GM21576 (cell line): ENCODE measurements around the gene SGPL1.
"Not testable (repeated sequence)": the region's sequence is repeated elsewhere in the genome, so short reads cannot be mapped to it uniquely, and the experiment has no call there.

Experiments used
- ATAC-seq: cut with Tn5 transposase; IDR thresholded peaks from one replicate; pipeline ENCODE4 v1.9.1; 2021; ENCODE audit warnings: mild to moderate bottlenecking, moderate library complexity; ENCODE audit not compliant: unreplicated experiment

The SGPL1 gene

DNA sequence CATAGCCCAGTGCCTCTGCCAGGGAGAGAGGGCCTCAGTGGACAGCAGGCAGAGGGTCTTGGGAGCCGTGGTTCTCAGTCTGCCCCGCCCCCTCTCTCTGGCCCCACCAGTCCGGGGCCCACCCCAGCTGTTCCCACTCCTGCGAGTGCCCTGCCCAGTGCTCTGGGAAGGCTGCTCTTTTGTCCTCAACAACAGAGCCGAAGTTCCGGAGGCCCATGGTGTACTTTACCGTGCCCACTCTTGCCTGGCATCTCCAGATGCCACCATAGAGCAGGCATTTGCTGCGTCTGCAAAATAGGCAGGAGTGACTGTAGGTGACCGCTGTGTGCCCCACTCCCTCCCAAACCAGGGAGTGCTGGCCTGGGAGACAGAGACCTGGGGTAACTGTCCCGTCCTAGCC lies 101.9 kb downstream of the SGPL1 start:
- ATAC-seq = no peak

GRCh38 chr10:70918851-70919530 lies 103.2 kb downstream of the SGPL1 start:
- no peak for ATAC-seq

GRCh38 chr10:70919906-70920305 lies 104.2 kb downstream of the SGPL1 start:
- ATAC-seq = not testable (repeated sequence)

DNA sequence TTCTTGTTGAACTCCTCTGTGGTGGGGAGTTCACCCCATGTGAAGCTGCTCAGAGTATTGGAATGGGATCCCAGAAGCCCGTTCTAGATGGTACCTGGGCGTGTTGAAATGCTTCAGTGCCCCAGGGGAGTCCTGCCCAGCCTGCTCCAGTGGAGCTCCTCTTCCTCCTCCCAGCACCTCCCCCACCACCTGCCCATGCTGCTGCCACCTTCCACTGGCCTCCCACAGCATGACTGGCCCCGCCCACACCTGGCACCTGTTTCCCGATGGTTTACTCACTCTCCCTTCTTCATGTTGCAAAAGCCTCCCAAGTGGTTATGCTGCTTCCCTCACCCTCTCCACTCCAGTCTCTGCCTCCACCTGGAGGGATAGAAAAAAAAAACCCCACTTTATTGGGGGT lies 104.8 kb downstream of the SGPL1 start:
- ATAC-seq = no peak

DNA sequence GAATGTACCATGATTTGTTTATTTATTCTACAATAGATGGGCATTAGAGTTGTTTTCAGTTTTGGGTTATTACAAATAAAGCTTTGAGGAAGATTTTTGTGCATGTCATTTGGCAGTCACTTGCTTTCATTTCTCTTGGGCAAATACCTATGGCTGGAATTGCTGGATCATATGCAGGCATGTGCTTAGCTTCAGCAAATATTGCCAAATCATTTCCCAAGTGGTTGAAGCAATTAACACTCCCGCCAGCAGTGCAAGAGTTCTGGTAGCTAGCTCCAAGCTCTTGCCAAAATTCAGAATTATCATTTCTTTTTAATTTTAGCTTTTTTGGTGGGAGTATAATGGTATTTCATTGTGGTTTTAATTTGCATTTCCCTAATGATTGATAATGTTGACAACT lies 105.5 kb downstream of the SGPL1 start:
- ATAC-seq = no peak

GRCh38 chr10:70923696-70924095 lies 107.9 kb downstream of the SGPL1 start:
- no peak for ATAC-seq

DNA sequence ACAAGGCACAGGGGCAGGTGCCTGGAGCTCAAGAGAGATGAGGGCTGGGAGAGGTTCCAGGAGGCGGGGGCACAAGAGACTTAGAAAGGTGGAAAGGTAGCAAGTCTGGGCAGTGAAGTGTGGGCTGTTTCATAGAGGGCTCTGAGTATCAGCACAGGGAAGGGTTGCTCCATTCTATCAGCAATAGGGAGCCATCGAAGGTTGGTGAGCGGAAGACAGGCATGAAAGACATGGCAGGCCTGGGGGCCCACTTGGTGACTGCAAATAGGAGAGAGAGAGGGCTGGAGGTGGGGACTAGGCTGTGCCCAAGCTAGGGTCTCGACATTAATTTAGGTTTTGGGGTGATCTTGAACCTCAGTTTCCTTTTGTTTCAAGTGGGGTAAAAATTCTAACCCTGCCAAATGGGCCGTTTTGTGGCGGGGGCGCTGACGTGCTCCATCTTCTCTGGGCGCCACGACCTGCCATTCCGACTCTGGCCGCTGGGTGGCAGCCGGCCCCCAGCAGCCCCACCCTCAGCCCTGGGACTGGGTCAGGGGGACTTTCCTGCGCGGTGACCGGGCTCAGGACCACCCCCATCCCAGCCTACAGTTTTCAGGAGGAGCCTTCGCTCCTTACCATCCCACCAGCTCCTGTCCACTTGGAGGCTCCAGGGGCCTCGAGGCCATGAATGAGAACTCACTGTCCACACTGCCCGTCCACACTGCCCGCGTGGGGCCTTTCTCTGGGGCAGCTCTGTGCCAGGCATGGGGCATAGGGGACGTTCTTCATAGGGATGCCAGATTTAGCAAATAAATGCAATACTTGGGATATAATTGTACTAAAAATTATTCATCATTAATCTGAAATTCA lies 109.9 kb downstream of the SGPL1 start:
- ATAC-seq = no peak

GRCh38 chr10:70926226-70927000 lies 110.7 kb downstream of the SGPL1 start:
- ATAC-seq = no peak

- no peak for ATAC-seq
Measured at GRCh38 chr10:70927189-70927943, 111.6 kb downstream of the SGPL1 start.

DNA sequence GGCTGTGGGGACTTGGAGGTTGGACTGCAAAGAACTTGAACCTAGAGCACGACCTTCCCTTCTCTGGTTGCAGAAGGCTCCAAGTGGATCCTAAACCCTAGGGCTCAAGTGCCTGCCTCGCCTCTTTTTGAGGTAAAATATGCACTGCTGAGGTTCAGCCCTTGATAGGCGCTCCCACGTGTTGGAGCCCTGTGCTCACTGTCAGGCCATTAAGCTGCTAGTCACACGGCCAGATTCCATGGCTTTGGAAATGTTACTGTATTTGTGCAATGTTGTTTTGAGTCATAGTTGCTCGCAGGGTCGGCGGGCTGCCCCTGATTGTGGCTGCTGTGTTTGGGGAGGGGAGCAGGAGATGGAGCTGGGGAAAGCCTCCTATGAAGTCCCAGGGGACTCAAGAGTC lies 112.4 kb downstream of the SGPL1 start:
- ATAC-seq = no peak

- no peak for ATAC-seq
Measured at GRCh38 chr10:70930263-70931000, 114.7 kb downstream of the SGPL1 start.
